ENCODE data around the gene LPIN2.

- TF ChIP-seq POLR2AphosphoS5 (IDR thresholded peaks at IDR 0.05): no peak
- TF ChIP-seq CTCF (IDR thresholded peaks at IDR 0.05): no peak
- no peak for TF ChIP-seq POLR2A (IDR thresholded peaks at IDR 0.05)
Measured at GRCh38 chr18:3014503-3015203, 1.7 kb upstream of the LPIN2 start.
